Right lobe of liver (tissue), 6 donors: ENCODE measurements around the gene NRXN2. TPM values are rescaled to one million over a fixed set of nuclear protein-coding genes. Genes with fewer than 3 reads are reported as not detected.
A peak's percentile ranks its signal among the peaks of the same experiment; 100 is the strongest.

Source experiments
- ATAC-seq, 4 donors: fragments of 200-7000 bp; cut with Tn5 transposase; one replicate each; pipeline ENCODE4 v1.9.1; 2020; ENCODE audit warnings: mild to moderate bottlenecking in 4 of 4, moderate library complexity in 4 of 4
- DNase-seq, 3 donors: peaks; one replicate each; pipeline ENCODE4 v3.0.0-alpha.2; 2020
- H3K27ac ChIP-seq, 3 donors: fragments of 200-600 bp; one replicate each; pipeline ENCODE4 v1.8.0; 2022
- H3K27me3 ChIP-seq, 2 donors: fragments of 200-600 bp; one replicate each; pipeline ENCODE4 v1.8.0; 2022
- H3K36me3 ChIP-seq, 4 donors: fragments of 200-600 bp; sonication (generic) in 1 of 4; one replicate each; pipeline versions ENCODE4 v1.5.1 to v1.8.0; 2017 to 2022; ENCODE audit warnings: control low read depth in 1 of 4
- H3K4me1 ChIP-seq, 4 donors: fragments of 200-600 bp; sonication (generic) in 1 of 4; one replicate each; pipeline versions ENCODE4 v1.5.1 to v1.8.0; 2017 to 2022; ENCODE audit warnings: control low read depth in 1 of 4
- H3K4me3 ChIP-seq, 3 donors: fragments of 200-600 bp; one replicate each; pipeline ENCODE4 v1.8.0; 2022
- H3K9me3 ChIP-seq, 4 donors: fragments of 200-600 bp; sonication (generic) in 1 of 4; one replicate each; pipeline versions ENCODE4 v1.5.1 to v1.8.0; 2017 to 2022; ENCODE audit warnings: control low read depth in 1 of 4
- POLR2A ChIP-seq: fragments of 450-650 bp; IDR thresholded peaks from one replicate; pipeline ENCODE4 v1.6.1; 2017; ENCODE audit warnings: antibody characterized with exemption, mild to moderate bottlenecking
- WGBS: methylation state at CpG from one replicate; pipeline ENCODE4 v1.1.6; 2018; ENCODE audit warnings: low coverage, low lambda C conversion rate; ENCODE audit not compliant: insufficient coverage; ENCODE audit errors: missing lambda C conversion rate; 5-methylcytosine and 5-hydroxymethylcytosine counted together
- intact Hi-C, 2 donors: fragments of 100-400 bp; cut with DNase I; formaldehyde crosslinking; loops; one replicate each; pipeline versions ENCODE4 v1.11.2 to v1.14.1; 2022
- total RNA-seq, 6 experiments: library from RNA; depleted of rRNA in 2 of 6; stranded (reverse); fragments of >200 nt in 2 of 6; fragmentation: NEBNext Ultra II Directional in 3 of 6; extraction: Animal tissue kit (Norgen Biotek cat#: 25700) in 3 of 6; gene quantifications; one replicate each; pipeline versions ENCODE4 v1.1.0 to v1.2.4, GENCODE V29; 2016 to 2023
- TF ChIP-seq, protein P1 (sequence below), 4 donors: fragments of 200-600 bp in 3 of 4; fragments of 450-650 bp in 1 of 4; IDR thresholded peaks; one replicate each; pipeline versions ENCODE4 v1.5.1 to v1.8.0; 2016 to 2022; ENCODE audit warnings: antibody characterized with exemption in 4 of 4, mild to moderate bottlenecking in 2 of 4
- donor health status: DM: no; HTN: yes; CAD: no.
- donor health status: DM: no; HTN: no; CAD: no.
- donor health status: DM: no; HTN: no; CAD: no.
- donor health status: DM: no; HTN: yes; CAD: no.
- donor health status: DM: no; HTN: yes; CAD: no.

The NRXN2 gene
- total RNA-seq, 6 experiments from 2014 or later: 1.6 to 7.7 (median 2.3) TPM

DNA sequence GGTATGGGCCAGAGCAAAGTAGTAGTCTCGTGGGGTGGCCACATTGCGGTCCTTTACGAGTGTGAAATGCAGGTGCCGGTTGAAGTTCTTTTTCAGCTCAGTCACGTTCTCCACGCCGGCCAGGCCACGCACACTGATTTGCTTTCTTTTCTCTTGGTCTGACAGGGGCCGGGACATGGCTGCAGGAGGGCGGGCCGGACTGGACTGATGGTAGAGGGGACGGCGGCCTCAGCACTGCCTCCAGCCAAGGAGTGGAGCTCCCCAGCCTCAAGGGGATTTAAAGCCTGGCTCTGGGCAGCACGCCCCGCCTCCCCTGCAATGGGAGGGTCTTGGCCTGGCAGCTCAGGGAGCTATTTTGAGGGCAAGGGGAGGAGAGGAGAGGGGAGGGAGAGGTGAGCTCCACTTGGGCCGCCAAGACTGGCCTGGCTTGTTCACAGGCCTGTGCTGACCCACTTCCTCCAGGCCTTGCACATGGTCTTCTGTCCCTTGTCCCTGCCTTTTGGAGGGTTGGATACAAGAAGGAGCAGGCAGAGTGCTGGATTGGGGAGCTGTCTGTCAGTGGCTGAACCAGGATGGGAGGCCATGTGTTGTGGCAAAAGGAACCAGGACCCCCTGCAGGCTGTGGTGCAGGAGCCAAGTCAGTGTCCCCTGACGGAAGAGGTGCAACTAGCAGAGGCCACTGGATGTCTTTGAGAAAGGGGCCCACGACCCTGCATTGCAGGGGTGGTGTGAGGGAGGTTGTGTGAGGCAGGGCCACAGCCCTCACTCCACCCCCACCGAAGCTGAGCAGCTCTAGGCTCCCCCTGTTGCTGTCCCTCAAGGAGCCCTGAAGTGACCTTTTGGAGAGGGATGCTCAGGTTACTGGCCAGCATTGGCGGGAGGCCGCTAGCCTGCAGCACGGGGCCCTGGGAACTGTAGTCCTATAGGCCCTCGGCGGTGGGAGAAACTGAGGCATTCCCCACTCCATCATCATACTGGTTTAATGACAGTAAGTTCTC, 37.0 kb upstream of the NRXN2 start, which contains the start of gene PYGM:
TSS of gene PYGM (minus strand) at position 253 of the 998 bp plus-strand sequence. CDS start at position 177, 76 bp downstream.
- 41% methylated on average over 5 of the region's 24 CpGs for WGBS
- Histone ChIP-seq H3K27ac (no peak within 1 kb of the TSS), H3K36me3 (peaks cover 0 to 23% (median 8%) of the 10 kb centered on the region in 4 donors), H3K4me3 (no peak within 1 kb of the TSS), H3K4me1 (no peaks in the 10 kb centered on the region), H3K27me3 (no peaks in the 10 kb centered on the region), H3K9me3 (no peaks in the 10 kb centered on the region)
- intact Hi-C loops: loop anchor here in 1 of 2 donors (10.0 kb wide), 1 partner anchor 75 kb away; no protein-coding TSS in a partner anchor
- TF ChIP-seq, protein P1, sequence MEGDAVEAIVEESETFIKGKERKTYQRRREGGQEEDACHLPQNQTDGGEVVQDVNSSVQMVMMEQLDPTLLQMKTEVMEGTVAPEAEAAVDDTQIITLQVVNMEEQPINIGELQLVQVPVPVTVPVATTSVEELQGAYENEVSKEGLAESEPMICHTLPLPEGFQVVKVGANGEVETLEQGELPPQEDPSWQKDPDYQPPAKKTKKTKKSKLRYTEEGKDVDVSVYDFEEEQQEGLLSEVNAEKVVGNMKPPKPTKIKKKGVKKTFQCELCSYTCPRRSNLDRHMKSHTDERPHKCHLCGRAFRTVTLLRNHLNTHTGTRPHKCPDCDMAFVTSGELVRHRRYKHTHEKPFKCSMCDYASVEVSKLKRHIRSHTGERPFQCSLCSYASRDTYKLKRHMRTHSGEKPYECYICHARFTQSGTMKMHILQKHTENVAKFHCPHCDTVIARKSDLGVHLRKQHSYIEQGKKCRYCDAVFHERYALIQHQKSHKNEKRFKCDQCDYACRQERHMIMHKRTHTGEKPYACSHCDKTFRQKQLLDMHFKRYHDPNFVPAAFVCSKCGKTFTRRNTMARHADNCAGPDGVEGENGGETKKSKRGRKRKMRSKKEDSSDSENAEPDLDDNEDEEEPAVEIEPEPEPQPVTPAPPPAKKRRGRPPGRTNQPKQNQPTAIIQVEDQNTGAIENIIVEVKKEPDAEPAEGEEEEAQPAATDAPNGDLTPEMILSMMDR (IDR thresholded peaks at IDR 0.05): no peak
- no peak for TF ChIP-seq POLR2A
- ATAC-seq (peak; percentile 22 to 29 (median 26)), DNase-seq (peak in 2 of 3 donors; percentile 26 to 48)

DNA sequence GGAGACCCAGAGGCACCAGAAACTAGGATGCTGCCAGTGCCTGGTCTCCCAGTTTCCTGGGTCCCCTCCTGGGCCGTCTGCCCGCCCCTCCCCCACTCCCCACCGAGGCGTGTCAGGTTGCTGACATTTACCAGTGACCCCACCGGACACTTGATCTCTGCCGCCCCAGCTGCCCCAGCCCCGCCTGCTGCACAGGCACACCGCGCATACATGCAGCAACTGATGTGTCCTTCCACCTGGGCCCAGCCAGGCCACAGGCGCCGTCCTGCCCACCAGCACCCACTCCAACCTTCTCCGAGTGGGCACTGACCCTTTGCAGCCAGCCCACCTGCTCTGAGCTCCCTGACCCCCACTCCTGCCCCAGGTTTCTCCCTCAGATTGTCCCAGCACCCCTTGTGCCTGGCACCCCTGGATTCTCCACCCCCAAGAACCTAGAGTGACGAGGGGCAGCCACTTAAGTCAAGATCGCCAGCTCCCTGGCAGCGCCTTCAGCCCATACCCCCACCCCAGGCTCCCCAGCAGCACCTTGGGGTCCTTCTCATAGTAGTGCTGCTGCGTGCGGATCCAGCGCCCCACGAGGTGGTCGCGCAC, 36.2 kb upstream of the NRXN2 start:
- ATAC-seq (no peak), DNase-seq (peak in 1 of 3 donors; percentile 51)
- peaks cover 0 to 15% (median 4%) of the 10 kb centered on the region in 4 donors for H3K36me3 ChIP-seq
- intact Hi-C loops: no loop called here
- 69% methylated on average over 8 of the region's 21 CpGs for WGBS
- no peaks in the 10 kb centered on the region for H3K9me3 ChIP-seq
- no peaks in the 10 kb centered on the region for H3K4me1 ChIP-seq
- H3K27ac ChIP-seq: no peak overlapping the region
- TF ChIP-seq, protein P1 (IDR thresholded peaks at IDR 0.05): no peak
- no peak for TF ChIP-seq POLR2A
- no peak overlapping the region for H3K4me3 ChIP-seq
- no peaks in the 10 kb centered on the region for H3K27me3 ChIP-seq

DNA sequence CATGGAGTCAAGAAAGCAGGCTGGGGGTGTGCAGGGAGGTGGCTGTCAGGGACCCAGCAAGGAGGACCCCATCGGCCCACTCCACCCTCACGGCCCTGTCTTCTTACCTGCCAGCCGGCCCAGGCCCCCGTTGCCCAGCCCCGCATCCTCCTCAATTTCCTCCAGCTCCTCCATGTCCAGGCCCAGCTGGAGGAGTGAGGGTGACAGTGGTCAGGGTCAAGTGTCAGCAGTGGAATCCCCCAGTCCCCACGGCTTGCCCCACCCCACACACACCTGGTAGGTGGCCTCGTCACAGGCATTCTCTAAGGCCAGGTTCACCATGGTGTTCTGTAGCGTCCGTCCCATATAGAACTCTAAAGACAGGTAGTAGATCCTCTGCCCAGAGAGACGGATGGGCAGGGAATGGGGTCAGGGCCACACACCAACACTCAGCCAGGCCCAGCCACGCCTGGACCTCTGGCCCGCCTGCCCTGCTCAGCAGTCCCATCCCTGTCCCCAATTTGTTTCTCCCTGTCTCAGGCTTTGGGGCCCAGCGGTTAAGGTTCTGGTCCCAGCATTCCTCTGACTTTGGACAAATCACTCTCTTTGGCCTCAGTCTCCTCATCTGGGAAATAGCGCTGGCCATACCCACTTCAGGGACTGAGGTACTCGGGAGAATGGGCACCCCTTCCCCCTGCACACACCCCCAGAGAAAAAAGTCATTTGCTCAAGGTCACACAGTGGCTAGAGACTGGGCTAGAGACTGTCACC, 35.5 kb upstream of the NRXN2 start:
- no peak for TF ChIP-seq POLR2A
- TF ChIP-seq, protein P1 (IDR thresholded peaks at IDR 0.05): no peak
- Histone ChIP-seq H3K27ac (no peak overlapping the region), H3K9me3 (no peaks in the 10 kb centered on the region), H3K4me1 (no peaks in the 10 kb centered on the region), H3K4me3 (no peak overlapping the region), H3K36me3 (peaks cover 0 to 7% (median under 1%) of the 10 kb centered on the region in 4 donors), H3K27me3 (no peaks in the 10 kb centered on the region)
- ATAC-seq: no peak
- 89% methylated on average over 5 of the region's 15 CpGs for WGBS
- peak in 1 of 3 donors; percentile 51 for DNase-seq
- intact Hi-C loops: no loop called here

DNA sequence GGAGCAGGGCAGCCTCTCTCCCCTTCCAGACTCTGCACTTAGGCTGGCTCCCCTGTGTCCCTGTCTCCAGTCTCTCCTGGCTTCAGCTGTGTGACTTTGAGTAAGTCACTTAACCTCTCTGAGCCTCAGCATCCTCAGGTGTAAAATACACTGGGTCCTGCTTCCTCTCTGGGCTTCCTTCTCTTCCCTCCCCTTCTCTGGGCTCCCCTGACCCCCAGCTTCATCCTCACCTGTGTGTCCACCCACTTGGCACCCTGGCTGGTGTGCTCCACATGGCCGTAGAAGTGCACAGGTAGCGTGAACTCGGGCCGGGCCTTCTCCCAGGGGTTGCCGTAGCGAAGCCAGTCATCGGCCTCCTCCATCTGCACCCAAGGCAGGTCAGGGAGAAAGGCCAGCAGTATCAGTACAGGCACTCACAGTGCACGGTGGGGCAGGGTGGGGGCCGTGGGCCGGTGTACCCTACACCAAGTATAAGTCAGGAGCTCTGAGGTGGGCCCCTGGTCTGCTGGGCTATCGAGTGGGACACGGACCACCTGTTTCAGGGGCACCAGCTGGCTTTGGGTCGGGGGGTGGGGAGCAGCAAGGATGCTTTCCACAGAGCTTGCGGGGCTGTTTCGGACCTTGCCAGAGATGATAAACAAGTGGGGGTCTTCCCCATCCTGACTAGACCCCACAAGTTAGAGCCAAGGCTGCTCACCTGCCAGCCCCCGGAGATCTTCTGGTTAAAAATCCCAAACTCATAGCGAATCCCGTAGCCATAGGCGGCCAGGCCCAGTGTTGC, 34.7 kb upstream of the NRXN2 start:
- intact Hi-C loops: no loop called here
- Histone ChIP-seq H3K9me3 (no peaks in the 10 kb centered on the region), H3K27me3 (no peaks in the 10 kb centered on the region), H3K27ac (no peak overlapping the region), H3K4me3 (no peak overlapping the region), H3K4me1 (no peaks in the 10 kb centered on the region), H3K36me3 (peaks cover 0 to under 1% (median 0%) of the 10 kb centered on the region in 4 donors)
- DNase-seq (peak in 1 of 3 donors; percentile 49), ATAC-seq (no peak)
- TF ChIP-seq, protein P1 (IDR thresholded peaks at IDR 0.05): no peak
- TF ChIP-seq POLR2A: no peak
- WGBS: 90% methylated on average over 5 of the region's 19 CpGs
